B cell (primary cell): ENCODE results near the gene ATG12.

ENCODE experiments used
- CTCF ChIP-seq: fragments of 200-600 bp; IDR thresholded peaks from one replicate; pipeline ENCODE4 v1.8.0; 2022; ENCODE audit warnings: antibody characterized with exemption, mild to moderate bottlenecking
- EZH2 ChIP-seq: IDR thresholded peaks from 2 replicates; pipeline ENCODE4 v1.6.1; 2012; ENCODE audit warnings: borderline replicate concordance, low read depth, mild to moderate bottlenecking, moderate library complexity, low read length; ENCODE audit not compliant: insufficient read depth, poor library complexity, severe bottlenecking

- TF ChIP-seq CTCF (no peak), EZH2 (no peak)
Measured at GRCh38 chr5:115807654-115808052, 33.7 kb downstream of the ATG12 start.
